ENCODE data around the gene OPA3. TPM values are rescaled to one million over a fixed set of nuclear protein-coding genes. Genes with fewer than 3 reads are reported as not detected.

Gene OPA3
- polyA plus RNA-seq, 1 donor (not counting 4 experiments of a cell fraction or from before 2014, with no cell fraction given) = 11.9 TPM

DNA sequence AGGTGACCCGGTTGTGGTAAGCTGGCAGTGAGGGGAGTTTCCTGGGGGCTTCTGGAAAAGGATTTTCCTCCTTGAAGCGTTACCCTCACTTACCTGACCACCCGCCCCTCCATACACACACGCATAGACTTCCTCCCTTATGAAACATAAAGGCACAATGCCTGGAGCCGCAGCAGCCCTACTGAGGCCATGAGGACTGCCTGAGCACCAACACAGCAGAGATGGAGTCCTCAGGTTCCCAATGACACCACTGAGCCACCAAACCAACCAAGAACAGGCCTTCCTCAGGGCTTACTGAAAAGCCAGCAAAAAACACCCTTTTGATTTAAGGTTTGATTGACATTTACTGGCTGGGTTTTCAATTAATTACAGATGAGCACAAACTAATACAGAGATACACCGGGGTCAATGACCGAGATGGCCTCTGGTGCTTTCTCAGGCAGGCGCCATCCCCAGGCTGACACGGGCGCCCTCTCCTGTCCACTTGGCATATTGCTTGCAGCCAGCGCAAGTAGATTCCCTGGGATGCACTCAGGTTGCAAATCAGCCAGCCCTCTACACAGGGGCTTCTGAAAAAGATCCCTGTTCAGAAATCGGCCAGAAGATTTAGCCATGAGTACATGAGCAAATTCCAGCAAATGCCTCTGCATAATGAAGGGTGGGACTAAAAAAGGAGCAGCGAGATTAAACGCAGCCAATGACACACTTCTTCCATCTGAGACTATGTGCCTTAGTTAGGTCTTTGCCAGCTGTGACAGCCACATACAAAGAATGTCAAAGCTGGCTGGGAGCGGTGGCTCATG is 14.8 kb downstream of the OPA3 start:
- Histone ChIP-seq H3K4me2 (ENCODE audit: control insufficient read depth, extremely low read depth, insufficient read depth, low read depth, low read length) (no peak overlapping the region), H2AFZ (ENCODE audit: control insufficient read depth, low read length) (no peak overlapping the region), H3K9ac (ENCODE audit: control insufficient read depth, extremely low read depth, insufficient read depth, low read length) (peak overlapping the region; percentile 34), H3K4me1 (ENCODE audit: control insufficient read depth, extremely low read depth, insufficient read depth, low read length) (peaks cover 29% of the 10 kb centered on the region), H3K79me2 (ENCODE audit: control insufficient read depth, insufficient read depth, low read length) (peaks cover 23% of the 10 kb centered on the region), H4K20me1 (ENCODE audit: control insufficient read depth, extremely low read depth, insufficient read depth, low read length) (no peaks in the 10 kb centered on the region), H3K36me3 (ENCODE audit: control insufficient read depth in 2 of 2, extremely low read depth in 1 of 2, insufficient read depth in 2 of 2, low read length in 2 of 2) (peaks cover 0 to 4% of the 10 kb centered on the region in 2 experiments), H3K9me1 (ENCODE audit: control insufficient read depth, extremely low read depth, insufficient read depth, low read length) (no peaks in the 10 kb centered on the region), H3K4me3 (ENCODE audit: control insufficient read depth in 2 of 3, extremely low read depth in 1 of 3, insufficient read depth in 2 of 3, low read depth in 1 of 3, low read length in 3 of 3) (no peak overlapping the region), H3K9me3 (ENCODE audit: control insufficient read depth, low read depth, low read length) (no peaks in the 10 kb centered on the region), H3K27ac (ENCODE audit: control insufficient read depth, insufficient read depth, low read length) (peak overlapping the region; percentile 62), H3K27me3 (ENCODE audit: control insufficient read depth, extremely low read depth, insufficient read depth, low read length) (no peaks in the 10 kb centered on the region)
- dilution Hi-C loops (cut with MboI; ENCODE audit: extremely low pct_ligation_motif_present, low sequenced_read_pairs) = no loop called here
- peak; percentile 76 for FAIRE-seq
- TF ChIP-seq, protein P1, sequence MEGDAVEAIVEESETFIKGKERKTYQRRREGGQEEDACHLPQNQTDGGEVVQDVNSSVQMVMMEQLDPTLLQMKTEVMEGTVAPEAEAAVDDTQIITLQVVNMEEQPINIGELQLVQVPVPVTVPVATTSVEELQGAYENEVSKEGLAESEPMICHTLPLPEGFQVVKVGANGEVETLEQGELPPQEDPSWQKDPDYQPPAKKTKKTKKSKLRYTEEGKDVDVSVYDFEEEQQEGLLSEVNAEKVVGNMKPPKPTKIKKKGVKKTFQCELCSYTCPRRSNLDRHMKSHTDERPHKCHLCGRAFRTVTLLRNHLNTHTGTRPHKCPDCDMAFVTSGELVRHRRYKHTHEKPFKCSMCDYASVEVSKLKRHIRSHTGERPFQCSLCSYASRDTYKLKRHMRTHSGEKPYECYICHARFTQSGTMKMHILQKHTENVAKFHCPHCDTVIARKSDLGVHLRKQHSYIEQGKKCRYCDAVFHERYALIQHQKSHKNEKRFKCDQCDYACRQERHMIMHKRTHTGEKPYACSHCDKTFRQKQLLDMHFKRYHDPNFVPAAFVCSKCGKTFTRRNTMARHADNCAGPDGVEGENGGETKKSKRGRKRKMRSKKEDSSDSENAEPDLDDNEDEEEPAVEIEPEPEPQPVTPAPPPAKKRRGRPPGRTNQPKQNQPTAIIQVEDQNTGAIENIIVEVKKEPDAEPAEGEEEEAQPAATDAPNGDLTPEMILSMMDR (optimal IDR thresholded peaks at IDR 0.05 in 1 of 3, IDR thresholded peaks at IDR 0.05 in 1 of 3, conservative IDR thresholded peaks at IDR 0.05 in 1 of 3; ENCODE audit: extremely low read depth in 1 of 3, insufficient read depth in 2 of 3, low read length in 3 of 3) = peak; percentile 85 to 96 (median 94)
- no peak for TF ChIP-seq EZH2 (IDR thresholded peaks at IDR 0.05; ENCODE audit: low read length)
- no peak for DNase-seq (ENCODE audit: low read depth, low spot score)

DNA sequence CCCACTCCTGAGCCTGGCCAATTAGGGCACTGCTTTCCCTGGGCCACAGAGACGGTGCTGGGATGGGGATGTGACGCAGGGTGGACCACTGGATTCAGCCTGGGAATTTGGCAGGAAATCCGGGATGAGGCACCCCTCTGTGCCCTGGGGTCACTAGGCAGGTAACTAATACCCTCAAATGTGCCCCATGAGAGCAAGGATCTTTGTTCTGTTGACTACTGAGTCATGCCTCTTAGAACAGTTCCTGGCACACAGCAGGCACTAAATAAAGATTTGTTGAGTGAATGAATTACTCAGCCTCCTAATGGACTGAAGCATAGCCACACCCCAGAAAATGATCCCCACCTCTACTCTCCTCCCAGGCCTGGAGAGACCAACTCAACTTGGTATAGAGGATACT is 15.9 kb downstream of the OPA3 start:
- DNase-seq (ENCODE audit: low read depth, low spot score) = no peak
- H3K27ac ChIP-seq (ENCODE audit: control insufficient read depth, insufficient read depth, low read length) = peak overlapping the region; percentile 62
- dilution Hi-C loops (cut with MboI; ENCODE audit: extremely low pct_ligation_motif_present, low sequenced_read_pairs) = no loop called here

More for the DNA sequence above, 15.9 kb downstream of the OPA3 start:
- Histone ChIP-seq H3K27me3 (ENCODE audit: control insufficient read depth, extremely low read depth, insufficient read depth, low read length) (no peaks in the 10 kb centered on the region), H3K4me3 (ENCODE audit: control insufficient read depth in 2 of 3, extremely low read depth in 1 of 3, insufficient read depth in 2 of 3, low read depth in 1 of 3, low read length in 3 of 3) (no peak overlapping the region), H3K4me1 (ENCODE audit: control insufficient read depth, extremely low read depth, insufficient read depth, low read length) (peaks cover 26% of the 10 kb centered on the region), H3K79me2 (ENCODE audit: control insufficient read depth, insufficient read depth, low read length) (peaks cover 23% of the 10 kb centered on the region), H4K20me1 (ENCODE audit: control insufficient read depth, extremely low read depth, insufficient read depth, low read length) (no peaks in the 10 kb centered on the region), H3K9ac (ENCODE audit: control insufficient read depth, extremely low read depth, insufficient read depth, low read length) (peak overlapping the region; percentile 23), H2AFZ (ENCODE audit: control insufficient read depth, low read length) (no peak overlapping the region), H3K36me3 (ENCODE audit: control insufficient read depth in 2 of 2, extremely low read depth in 1 of 2, insufficient read depth in 2 of 2, low read length in 2 of 2) (peaks cover 0 to 4% of the 10 kb centered on the region in 2 experiments), H3K9me3 (ENCODE audit: control insufficient read depth, low read depth, low read length) (no peaks in the 10 kb centered on the region), H3K9me1 (ENCODE audit: control insufficient read depth, extremely low read depth, insufficient read depth, low read length) (no peaks in the 10 kb centered on the region), H3K4me2 (ENCODE audit: control insufficient read depth, extremely low read depth, insufficient read depth, low read depth, low read length) (peak overlapping the region; percentile 35)
- no peak for TF ChIP-seq EZH2 (IDR thresholded peaks at IDR 0.05; ENCODE audit: low read length)
- TF ChIP-seq, protein P1 (optimal IDR thresholded peaks at IDR 0.05 in 1 of 3, IDR thresholded peaks at IDR 0.05 in 1 of 3, conservative IDR thresholded peaks at IDR 0.05 in 1 of 3; ENCODE audit: extremely low read depth in 1 of 3, insufficient read depth in 2 of 3, low read length in 3 of 3) = no peak
- peak; percentile 98 for FAIRE-seq

Data from keratinocyte (primary cell).